HG03565 (cell line): ENCODE data around the gene ELOF1.
"Not testable (repeated sequence)": the region's sequence is repeated elsewhere in the genome, so short reads cannot be mapped to it uniquely, and the experiment has no call there.

Source experiments
- ATAC-seq: cut with Tn5 transposase; IDR thresholded peaks from one replicate; pipeline ENCODE4 v1.9.1; 2021; ENCODE audit warnings: mild to moderate bottlenecking, moderate library complexity; ENCODE audit not compliant: unreplicated experiment

ELOF1 gene

DNA sequence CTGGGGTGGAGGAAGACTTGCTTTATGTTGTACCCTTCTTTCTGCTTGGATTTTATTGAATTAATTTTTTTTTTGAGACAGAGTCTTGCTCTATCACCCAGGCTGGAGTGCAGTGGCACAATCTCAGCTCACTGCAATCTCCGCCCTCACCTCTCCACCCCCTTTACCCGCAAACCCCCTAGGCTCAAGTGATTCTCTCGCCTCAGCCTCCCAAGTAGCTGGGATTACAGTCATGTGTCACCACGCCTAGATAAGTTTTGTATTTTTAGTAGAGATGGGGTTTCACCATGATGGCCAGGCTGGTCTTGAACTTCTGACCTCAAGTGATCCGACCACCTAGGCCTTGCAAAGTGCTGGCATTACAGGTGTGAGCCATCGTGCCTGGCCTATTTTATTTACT, 14.3 kb upstream of the ELOF1 start:
- not testable (repeated sequence) for ATAC-seq

DNA sequence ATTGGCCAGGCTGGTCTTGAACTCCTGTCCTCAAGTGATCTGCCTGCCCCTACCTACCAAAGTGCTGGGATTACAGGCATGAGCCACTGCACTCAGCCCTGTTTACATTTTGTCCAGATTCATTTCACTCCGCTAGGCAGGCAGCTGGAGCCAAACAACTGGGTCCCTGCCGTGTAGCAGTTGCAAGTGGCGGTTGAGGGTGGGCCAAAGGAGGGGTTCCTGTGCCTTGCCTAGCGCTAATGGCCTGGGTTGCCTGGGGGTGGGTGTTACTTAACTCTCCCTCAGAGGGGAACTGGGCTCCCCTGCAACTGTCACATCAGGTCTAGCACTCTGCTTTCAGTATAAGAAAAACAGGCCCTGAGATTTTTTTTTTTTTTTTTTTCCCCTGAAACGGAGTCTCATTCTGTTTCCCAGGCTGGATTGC, 11.0 kb upstream of the ELOF1 start:
- ATAC-seq: no peak

DNA sequence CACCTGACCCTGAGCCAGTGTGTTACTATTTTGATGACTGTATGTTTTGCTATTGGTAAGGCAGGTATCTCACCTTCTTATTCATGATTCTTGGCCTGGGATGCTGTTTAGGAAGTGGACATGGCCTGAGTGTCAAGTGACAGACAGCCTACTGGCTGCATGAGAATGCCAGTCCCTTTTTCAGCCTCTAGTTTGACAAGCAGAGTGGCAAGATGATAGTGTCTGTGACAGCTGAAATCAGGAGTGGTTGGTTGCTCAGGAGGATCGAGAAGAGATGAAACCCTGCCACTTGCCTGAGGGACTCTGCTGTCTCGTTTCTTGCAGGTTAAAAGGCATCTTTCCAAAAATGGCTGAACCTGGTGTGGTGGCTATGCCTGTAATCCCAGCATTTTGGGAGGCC, 7.1 kb upstream of the ELOF1 start:
- ATAC-seq: no peak

DNA sequence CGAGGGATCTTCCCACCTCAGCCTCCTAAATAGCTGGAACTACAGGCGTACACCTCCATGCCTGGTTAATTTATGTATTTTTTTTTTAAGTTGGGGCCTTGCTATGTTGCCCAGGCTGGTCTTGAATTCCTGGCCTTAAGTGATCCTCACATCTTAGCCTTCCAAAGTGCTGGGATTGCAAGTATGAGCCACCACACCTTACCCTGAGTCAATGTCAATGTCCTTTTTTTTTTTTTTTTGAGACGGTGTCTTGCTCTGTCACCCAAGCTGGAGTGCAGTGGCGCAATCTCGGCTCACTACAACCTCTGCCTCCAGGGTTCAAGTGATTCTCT, 6.6 kb upstream of the ELOF1 start:
- ATAC-seq: not testable (repeated sequence)

DNA sequence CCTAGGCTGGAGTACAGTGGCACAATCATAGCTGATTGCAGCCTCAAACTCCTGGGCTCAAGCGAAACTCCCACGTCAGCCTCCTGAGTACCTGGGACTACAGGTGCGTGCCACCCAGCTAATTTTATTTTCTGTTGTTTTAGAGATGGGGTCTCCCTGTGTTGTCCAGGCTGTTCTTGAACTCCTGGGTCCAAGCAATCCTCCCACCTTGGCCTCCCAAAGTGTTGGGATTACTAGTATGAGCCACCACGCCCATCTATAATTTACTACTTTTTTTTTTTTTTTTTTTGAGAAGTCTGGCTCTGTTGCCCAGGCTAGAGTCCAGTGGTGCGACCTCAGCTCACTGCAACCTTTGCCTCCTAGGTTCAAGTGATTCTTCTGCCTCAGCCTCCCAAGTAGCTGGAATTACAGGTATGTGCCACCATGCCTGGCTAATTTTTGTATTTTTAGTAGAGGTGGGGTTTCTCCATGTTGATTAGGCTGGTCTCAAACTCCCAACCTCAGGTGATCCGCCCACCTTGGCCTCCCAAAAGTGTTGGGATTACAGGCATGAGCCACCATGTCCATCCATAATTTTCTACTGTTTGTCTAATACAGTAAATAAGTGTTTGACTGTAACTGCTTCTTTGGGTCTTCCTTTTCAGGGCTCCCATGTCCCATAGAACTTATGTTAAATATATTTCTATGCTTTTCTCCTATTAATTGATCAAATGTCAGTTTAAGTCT, 5.2 kb upstream of the ELOF1 start:
- not testable (repeated sequence) for ATAC-seq

DNA sequence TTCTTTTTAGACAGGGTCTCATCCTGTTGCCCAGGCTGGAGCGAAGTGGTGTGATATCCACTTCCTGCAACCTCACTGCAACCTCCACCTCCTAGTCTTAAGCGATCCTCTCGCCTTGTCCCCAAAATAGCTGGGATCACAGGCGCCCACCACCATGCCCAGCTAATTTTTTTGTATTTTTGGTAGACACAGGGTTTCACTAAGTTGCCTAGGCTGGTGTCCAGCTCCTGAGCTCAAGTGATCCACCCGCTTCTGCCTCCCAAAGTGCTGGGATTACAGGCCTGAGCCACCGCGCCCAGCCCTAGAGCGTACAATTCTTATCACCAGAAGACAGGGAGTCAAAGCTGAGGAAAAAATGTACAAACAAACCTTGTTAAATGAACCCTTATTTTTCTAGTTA, 4.5 kb upstream of the ELOF1 start:
- no peak for ATAC-seq

DNA sequence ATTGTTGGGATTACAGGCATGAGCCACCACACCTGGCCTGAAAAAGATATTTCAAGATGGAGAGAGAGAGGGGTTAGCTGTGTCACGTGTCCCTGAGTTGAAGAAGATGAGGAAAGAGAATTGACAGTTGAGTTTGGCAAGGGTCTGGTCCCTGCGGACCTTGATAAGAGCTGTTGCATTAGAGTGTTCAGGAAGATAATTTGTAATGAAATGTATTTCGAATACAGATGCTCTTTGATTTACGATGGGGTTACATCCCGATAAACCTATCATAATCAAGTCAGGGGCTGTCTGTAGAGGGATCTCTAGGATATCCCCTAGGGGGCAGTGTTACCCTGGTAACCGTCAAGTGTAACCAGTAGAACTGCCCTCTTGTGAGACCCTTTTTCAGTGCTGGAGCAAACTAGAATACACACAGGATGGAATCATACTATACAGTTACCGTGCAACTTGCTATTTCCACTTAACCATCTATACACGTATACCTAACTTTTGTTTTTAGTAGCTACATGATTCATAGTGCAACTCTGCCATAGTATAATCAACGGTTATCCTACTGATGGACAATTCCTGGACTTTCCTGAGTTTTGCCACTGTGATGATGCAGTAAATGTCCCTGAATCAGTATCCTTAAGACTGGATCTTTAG, 1.5 kb upstream of the ELOF1 start:
- ATAC-seq: no peak

DNA sequence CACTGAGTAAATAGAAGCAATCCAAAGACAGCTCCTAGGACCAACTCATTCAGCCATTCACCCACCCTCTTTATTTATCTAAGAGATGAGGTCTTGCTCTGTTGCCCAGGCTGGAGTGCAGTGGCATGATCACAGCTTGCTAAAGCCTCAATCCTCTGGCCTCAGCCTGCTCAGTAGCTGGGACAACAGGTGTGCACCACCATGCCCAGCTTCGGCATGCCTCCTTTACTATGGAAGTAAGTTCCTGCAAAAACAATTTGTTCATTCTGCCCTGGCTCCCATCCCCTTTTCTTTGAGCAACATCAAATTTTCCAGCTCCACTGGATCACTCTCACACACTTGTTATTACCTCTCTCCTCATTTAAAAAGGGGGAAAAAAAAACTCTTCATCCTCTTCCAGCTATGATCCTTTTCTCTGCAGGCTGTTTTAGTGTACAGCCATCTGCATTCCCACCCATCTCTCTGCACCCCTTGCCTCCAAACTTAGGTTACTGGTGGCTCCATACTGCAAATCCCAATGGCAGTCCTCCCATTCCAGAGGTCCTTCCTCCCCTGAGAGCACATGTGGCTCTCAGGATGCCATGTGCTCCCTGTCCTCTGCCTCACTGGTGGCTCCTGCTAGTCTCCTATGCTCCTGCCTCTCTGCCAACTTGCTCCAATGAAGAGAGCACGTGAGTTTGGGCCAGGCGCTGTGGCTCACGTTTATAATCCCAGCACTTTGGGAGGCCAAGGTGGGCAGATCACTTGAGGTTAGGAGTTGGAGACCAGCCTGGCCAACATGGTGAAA, 2.2 kb downstream of the ELOF1 start:
- no peak for ATAC-seq

DNA sequence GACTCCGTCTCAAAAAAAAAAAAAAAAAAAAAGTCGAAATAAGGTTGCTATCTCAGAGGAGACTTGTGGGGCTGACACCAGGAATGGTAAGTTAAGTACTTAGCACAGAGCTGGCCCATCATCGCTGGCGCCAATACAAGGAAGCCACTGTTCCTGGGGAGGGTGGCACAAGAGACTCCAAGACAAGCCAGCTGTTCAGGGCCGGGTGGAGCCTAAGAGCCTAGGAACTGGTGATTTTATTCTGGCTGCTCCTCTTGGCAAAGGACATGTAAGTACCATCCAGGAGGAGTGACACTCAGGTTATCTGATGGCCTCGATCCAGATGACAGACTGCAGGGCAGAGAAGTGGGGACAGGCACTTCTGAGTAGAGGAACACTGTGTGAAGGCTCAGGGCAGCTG, 3.8 kb downstream of the ELOF1 start:
- no peak for ATAC-seq

DNA sequence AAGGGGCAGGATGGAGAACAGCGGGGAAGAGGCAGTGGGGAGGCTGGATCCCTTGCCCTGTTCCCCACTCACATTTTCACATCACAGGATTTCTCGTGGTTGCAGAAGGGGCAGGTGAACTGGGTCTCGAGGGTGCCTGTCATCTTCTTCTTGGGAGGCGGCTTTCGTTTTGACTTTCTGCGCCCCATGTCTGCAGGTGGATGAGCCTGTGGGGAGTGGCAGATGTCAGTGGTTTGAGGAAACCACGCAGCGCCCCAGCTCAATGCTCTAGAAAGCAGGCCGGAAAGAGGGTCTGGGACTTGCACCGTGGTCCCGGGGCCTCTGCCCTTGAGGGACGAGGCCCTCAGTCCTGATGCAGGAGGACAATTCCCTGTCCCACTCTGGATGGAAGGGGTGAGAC, 4.9 kb downstream of the ELOF1 start:
- no peak for ATAC-seq

DNA sequence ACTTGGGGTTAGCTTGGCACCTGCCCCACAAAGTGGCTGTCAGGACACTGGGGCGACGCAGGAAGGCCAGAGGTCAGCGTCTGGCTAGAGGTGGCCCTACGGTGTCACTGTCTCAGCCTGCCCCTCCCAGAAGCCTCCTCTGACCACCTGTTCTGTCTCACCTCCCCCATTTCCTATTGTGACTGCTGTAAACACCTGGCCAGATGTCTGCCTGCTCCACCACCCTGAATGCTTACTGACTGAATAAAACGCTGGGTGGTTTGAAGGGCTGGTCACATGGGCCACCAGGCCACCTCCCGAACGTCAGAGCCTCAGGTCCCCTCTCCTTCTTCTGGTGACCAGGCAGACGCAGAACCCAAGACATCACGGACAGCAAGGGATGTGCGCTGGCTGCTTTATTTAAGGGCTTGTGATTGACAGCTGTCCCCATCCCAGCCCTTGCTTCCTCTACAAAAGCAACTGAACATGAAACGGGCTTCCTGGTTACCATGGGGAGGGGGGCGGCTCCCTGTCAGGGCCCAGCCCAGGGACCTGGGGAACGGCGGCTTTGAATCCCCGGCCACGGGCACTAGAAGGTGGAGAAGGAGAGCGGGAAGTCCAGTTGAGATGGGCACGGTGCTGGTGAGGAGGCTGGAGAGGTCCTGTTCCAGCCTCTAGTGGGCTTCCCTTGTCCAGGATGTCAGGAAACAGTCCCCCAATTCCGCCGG, 6.2 kb downstream of the ELOF1 start:
- ATAC-seq: no peak

DNA sequence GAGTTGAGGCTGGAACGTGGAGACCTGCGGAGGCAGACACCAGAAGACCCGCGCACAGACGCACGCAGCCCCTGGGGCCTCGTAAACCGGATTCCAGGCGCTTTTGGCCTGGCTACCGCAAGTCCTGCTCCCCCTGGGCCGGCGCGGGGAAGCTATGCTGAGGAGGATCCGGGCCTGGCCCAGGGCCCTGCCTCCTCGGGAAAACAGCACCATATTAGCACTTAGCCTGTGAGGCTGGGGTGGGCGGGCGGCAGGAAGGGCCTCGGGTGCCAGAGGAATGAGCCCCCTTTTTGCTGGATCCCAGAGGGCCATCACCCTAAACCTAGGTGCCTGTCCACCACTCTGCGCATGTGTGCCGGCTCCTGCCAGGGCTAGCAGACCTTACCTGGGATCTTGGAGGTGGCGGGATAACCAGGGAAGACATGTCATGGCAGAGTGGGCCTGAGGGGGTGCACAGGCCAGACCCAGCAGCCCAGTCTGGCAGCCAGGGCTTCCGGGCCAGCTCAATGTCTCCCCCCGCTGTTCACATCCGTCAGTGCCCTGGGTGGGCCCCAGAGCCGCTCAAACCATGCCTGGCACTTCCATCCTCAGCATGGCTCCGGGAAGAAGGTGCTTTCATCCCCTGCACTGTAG, 7.3 kb downstream of the ELOF1 start:
- no peak for ATAC-seq

DNA sequence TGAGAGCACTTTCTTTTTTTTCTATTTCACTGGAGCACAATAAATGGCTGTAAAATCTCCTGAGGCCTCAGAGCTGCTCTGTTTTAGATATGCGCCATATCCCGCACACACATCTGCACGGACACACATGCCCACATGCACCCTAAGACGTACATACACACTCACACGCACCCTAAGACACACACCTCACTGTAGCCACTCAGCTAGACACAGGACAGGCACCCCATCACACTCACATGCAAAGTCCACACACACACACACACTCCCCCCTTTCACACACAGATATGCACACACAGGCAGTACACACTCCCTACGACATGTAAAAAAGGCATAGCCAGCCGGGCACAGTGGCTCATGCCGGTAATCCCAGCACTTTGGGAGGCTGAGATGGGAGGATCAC, 8.8 kb downstream of the ELOF1 start:
- no peak for ATAC-seq

DNA sequence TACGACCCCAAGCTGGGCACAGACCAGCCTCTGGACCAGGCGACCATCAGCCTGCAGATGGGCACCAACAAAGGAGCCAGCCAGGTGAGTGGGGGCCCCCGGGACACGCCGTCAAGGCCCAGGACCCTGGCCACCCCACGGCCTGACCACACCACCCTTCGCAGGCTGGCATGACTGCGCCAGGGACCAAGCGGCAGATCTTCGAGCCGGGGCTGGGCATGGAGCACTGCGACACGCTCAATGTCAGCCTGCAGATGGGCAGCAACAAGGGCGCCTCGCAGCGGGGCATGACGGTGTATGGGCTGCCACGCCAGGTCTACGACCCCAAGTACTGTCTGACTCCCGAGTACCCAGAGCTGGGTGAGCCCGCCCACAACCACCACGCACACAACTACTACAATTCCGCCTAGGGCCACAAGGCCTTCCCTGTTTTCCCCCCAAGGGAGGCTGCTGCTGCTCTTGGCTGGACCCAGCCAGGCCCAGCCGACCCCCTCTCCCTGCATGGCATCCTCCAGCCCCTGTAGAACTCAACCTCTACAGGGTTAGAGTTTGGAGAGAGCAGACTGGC, 9.6 kb downstream of the ELOF1 start:
- ATAC-seq: no peak

DNA sequence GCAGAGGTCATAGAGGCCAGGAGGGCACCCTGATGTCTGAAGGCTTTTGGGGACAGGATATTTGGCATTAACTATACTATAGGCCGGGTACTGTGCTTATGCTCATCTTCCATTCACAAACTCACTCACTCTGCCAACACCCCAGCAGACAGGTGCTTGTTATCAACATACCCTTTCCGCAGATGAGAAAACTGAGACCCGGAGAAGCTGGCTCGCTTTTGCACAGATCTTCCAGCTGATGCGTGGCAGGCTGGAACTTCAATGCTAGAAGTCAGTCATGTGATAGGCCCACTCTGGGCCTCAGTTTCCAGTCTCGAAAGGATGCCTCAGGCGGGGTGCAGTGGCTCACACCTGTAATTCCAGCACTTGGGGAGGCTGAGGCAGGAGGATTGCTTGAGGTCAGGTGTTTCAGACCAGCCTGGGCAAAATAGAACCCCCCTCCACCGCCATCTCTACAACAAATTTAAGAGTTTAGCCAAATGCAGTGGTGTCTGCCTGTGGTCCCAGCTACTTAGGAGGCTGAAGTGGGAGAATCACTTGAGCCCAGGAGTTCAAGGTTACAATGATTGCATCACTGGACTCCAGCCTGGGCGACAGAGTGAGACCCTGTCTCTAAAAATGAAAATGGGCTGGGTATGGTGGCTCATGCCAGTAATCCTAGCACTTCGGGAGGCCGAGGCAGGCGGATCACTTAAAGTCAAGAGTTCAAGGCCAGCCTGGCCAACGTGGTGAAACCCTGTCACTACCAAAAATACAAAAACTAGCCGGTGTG, 10.9 kb downstream of the ELOF1 start:
- ATAC-seq: no peak

DNA sequence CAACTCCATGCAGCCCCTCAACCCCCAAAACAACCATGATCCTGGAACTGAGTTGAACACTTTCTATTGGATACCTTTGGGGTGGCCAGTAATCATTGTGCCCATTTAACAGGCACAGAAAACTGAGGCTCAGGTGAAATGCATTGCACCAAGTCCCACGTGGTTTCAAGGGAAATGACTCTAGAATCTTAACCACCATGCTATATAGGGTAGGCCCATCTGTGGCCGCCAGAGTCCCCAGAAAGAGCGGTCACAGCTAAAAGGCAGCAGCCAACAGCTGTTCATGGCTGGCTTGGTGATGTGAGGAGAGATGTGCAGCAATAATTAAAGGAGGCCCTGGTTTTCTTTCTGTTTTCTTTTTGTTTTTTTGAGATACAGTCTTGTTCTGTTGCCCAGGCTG, 17.8 kb downstream of the ELOF1 start:
- ATAC-seq: no peak

DNA sequence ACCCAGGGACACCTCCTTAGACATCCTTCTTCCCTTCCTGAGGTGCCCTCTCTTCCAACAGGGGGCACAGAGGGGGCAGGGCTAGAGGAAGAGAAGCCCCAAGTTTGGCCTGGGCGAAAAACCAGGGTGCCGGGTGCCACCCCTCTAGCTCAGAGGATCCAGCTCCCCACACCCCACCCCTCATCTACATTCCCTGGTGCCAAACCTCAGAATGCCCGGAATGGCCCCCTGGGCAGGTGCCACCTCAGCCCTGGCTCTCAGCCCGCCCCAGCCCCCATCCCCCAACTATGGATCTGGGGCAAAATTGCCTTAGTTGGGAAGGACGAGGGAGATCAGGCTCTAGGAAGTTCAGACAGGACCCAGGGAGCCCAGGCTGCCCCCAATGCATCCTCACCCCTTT, 18.4 kb downstream of the ELOF1 start:
- no peak for ATAC-seq

DNA sequence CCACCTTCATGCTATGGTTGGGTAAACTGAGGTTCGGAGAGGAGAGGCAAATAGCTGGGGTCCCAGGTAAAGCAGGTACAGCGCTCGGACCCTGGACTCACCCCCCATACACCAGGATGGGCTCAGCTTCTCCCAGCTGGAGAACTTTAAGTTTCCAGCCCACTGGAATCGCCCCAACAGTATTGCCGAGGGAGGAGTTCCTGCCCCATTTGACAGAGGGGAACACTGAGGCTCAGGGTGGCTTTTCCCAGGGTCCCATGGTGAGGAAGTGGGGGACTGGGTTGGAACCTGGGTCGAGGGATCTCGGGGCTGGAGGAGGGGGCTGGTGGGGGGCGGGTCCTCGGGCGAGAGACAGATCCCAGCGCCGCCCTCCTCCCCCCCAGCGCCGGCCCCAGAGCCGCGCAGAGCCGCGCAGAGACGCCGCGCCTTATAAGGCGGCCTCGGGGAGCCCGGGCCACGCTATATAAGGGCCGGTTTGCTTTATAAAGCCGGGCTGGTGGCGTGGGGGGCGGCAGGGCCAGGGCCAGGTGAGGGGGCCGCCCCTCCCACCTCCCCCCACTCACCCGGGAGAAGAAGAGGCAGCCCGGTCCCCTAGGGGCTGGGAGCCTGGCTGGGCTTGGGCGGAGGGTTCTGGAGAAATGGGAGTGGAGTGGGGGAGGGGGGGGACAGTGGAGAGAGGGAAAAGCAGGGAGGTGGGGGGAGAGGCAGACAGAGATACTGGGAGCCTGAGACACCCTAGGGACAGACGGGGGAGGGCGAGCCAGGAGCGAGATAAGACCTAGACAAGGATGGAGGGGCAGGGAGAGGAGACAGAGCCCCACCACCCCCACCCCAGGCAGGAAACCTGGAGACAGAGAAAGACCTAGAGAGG, 19.3 kb downstream of the ELOF1 start:
- ATAC-seq: no peak
